GM10266 (cell line): Measurements from ENCODE around the gene PPP1R1B.

Experiments used
- DNase-seq: peaks from one replicate; pipeline ENCODE4 v3.0.0; 2012; ENCODE audit errors: extremely low spot score
- TF ChIP-seq, protein P1 (sequence below): IDR thresholded peaks from 2 replicates; pipeline ENCODE4 v1.5.1; 2012; ENCODE audit warnings: mild to moderate bottlenecking, low read depth; ENCODE audit not compliant: control insufficient read depth, insufficient read depth; ENCODE audit errors: missing control alignments

The PPP1R1B gene

DNA sequence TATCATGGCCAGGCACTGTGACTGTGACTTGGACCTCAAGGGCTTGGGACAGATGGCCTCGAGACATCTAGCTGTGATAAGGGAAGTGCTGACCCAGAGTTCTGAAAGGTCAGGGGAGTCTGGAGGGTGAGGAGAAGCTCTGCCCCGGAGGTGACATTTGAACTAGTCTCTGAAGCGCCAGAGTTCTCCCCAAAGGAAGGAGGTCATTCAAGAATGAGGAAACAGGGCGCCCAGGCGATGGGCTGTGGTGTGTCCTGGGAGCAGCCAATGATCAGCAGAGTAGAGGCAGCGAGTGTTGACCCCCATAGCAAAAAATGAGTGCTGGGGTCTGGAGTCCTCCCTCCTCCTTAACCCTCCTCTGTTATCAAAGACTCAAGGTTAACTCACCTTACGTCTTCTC, 15.1 kb downstream of the PPP1R1B start:
- DNase-seq: no peak
- TF ChIP-seq, protein P1, sequence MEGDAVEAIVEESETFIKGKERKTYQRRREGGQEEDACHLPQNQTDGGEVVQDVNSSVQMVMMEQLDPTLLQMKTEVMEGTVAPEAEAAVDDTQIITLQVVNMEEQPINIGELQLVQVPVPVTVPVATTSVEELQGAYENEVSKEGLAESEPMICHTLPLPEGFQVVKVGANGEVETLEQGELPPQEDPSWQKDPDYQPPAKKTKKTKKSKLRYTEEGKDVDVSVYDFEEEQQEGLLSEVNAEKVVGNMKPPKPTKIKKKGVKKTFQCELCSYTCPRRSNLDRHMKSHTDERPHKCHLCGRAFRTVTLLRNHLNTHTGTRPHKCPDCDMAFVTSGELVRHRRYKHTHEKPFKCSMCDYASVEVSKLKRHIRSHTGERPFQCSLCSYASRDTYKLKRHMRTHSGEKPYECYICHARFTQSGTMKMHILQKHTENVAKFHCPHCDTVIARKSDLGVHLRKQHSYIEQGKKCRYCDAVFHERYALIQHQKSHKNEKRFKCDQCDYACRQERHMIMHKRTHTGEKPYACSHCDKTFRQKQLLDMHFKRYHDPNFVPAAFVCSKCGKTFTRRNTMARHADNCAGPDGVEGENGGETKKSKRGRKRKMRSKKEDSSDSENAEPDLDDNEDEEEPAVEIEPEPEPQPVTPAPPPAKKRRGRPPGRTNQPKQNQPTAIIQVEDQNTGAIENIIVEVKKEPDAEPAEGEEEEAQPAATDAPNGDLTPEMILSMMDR: no peak

DNA sequence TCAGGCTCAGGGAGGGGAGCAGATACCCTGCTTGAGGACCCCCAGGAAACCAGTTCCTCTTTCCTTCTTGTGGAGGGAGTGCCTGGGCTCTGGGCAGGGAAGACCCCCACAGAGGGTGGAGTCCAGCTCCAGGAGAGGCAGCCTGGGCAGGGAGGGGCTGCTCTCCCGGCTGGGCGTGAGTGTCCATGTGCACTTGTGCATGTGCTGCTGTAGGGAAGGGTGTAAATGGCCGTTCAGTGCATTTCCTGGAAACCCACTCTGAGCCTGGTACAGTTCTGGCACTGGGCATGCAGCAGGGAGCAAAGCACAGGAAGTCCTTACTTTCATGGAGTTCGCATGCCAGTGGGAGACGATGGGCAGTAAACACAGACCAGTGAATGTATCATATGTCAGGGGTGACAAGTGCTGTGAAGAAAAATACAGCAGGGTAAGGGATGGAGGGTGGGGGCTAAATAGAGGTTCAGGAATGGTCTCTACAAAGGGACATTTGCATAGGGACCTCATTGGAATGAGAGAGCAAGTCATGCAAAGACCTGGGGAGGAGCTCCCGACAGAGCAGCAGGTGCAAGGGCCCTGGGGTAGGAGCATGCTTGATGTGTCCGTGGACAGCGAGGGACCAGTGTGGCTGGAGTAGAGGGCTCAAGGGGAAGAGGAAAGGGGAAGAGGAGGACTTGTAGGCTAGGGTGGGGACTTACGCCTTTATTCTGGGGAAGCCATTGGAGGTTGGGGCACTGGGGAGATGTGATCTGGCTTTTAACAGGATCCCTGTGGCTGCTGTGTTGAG, 15.7 kb downstream of the PPP1R1B start:
- TF ChIP-seq, protein P1: no peak
- no peak for DNase-seq

DNA sequence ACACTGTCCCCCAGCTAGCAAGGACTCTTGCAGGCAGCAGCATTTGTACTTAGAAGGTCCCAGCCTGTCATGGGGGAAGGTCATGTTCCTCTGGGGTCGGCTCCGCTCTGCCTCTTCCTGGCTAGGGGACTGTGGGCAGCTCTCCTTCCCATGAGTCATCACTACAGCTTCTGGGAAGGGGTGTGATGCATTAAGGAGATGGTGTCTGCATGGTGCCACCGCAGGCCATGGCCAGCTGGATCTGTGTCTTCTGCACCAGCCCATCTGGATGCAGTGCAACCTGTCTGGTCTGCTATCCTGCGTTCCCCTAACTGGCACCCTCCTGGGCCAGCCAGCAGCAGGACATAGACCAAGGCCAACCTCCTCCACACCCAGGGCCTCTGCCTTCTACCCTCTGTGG, 16.5 kb downstream of the PPP1R1B start:
- no peak for DNase-seq
- TF ChIP-seq, protein P1: no peak

DNA sequence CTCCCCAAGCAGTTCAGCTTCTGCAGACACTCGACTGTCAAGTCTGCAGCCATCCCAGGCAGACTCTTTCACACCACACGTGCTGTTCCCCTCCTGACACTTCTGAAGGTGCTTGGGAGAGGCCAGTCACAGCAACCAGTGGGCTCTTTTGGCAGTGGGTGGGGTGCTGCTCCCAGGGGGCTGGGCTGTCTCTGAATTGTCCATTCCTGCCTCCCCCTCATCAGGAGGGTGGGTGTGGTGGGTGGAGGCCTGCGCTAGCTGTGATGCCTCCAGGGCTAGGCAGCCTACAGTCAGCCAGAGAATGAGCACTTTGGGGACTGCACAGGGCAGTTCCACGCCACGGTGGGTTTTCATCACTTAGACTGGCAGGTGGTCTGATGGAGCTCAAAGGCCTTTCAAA, 20.5 kb downstream of the PPP1R1B start:
- TF ChIP-seq, protein P1: no peak
- no peak for DNase-seq

DNA sequence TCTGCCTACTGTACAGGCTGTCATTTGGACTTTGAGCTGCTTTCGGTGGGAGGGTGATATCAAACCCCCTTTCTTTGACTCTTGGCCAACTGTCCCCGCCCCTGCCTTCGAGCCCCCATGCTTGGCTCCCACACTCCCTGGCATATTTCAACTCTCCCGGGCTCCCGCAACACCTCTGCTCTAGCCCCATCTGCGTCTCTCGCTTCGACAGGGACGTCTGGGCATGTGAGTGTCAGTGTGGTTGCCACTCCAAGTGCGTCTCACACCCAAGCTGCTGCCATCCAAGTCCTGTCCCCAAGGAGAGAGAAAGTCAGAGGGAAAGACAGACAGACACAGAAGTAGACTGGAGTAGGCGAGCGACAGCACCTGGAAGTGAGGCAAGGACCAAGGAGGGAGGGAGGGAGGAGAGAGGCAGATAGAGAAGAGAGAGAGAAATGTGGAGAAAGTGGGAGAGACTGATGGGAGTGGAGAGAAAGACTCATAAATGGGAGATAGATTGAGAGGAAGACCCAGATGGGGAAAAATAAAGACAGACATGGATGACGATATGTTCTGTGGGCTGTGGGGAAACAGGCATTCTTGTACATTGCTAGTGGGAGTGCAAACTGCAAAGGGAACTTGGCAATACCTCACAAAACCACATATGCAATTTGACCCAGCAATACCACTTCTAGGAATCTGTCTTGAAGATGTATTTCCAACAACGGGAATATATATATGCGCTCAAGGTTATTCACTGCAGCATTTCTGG, 22.0 kb downstream of the PPP1R1B start:
- TF ChIP-seq, protein P1: no peak
- DNase-seq: no peak

DNA sequence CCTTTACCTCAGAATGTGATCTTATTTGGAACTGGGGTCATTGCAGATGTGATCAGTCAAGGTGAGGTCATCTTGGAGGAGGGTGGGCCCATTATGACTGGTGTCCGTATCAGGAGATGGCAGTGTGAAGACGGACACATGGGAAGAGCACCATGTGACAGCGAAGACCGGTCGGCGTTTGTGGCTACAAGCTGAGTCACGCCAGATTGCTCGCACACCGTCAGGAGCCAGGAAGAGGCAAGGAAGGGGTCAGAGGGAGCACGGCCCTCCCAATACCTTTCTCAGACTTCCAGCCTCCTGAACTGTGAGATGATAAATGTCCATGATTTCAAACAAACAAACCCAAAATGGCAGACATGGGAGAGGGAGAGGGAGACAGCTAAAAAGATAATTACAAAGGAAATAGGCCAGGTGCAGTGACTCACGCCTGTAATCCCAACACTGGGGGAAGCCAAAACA, 23.4 kb downstream of the PPP1R1B start:
- TF ChIP-seq, protein P1: no peak
- DNase-seq: no peak
